ENCODE data around the gene ACTL7B.
"Not testable (repeated sequence)": the region's sequence is repeated elsewhere in the genome, so short reads cannot be mapped to it uniquely, and the experiment has no call there.

The ACTL7B gene

GRCh38 chr9:108874058-108874788 is 18.4 kb upstream of the ACTL7B start:
- DNase-seq (ENCODE audit: low read depth in 2 of 2, low spot score in 1 of 2) = no peak

GRCh38 chr9:108869092-108869725 is 13.4 kb upstream of the ACTL7B start:
- DNase-seq (ENCODE audit: low read depth in 2 of 2, low spot score in 1 of 2) = no peak

- no peak for DNase-seq (ENCODE audit: low read depth in 2 of 2, low spot score in 1 of 2)
These were observed 12.0 kb upstream of the ACTL7B start for GRCh38 chr9:108867829-108868228.

- DNase-seq (ENCODE audit: low read depth in 2 of 2, low spot score in 1 of 2) = no peak
These were observed 11.3 kb upstream of the ACTL7B start for GRCh38 chr9:108867116-108867515.

GRCh38 chr9:108866001-108866420 is 10.2 kb upstream of the ACTL7B start:
- DNase-seq (ENCODE audit: low read depth in 2 of 2, low spot score in 1 of 2) = no peak

- no peak for DNase-seq (ENCODE audit: low read depth in 2 of 2, low spot score in 1 of 2)
These were observed 9.3 kb upstream of the ACTL7B start for GRCh38 chr9:108865037-108865436.

- no peak for DNase-seq (ENCODE audit: low read depth in 2 of 2, low spot score in 1 of 2)
These were observed 8.7 kb upstream of the ACTL7B start for GRCh38 chr9:108864446-108864845.

- DNase-seq (ENCODE audit: low read depth in 2 of 2, low spot score in 1 of 2) = no peak
These were observed 8.1 kb upstream of the ACTL7B start for GRCh38 chr9:108863891-108864290.

GRCh38 chr9:108861997-108862396 is 6.2 kb upstream of the ACTL7B start, which contains the start of gene ACTL7A:
TSS of gene ACTL7A (plus strand) at chr9:108862266. CDS start at chr9:108862323, 57 bp downstream.
- no peak for DNase-seq (ENCODE audit: low read depth in 2 of 2, low spot score in 1 of 2)

- DNase-seq (ENCODE audit: low read depth in 2 of 2, low spot score in 1 of 2) = no peak
These were observed 5.7 kb upstream of the ACTL7B start for GRCh38 chr9:108861464-108861863.

GRCh38 chr9:108860764-108861163 is 5.0 kb upstream of the ACTL7B start:
- no peak for DNase-seq (ENCODE audit: low read depth in 2 of 2, low spot score in 1 of 2)

- no peak for DNase-seq (ENCODE audit: low read depth in 2 of 2, low spot score in 1 of 2)
These were observed 4.6 kb upstream of the ACTL7B start for GRCh38 chr9:108860354-108860753.

GRCh38 chr9:108859459-108860114 is 3.8 kb upstream of the ACTL7B start:
- no peak for DNase-seq (ENCODE audit: low read depth in 2 of 2, low spot score in 1 of 2)

GRCh38 chr9:108857572-108857971 is 1.8 kb upstream of the ACTL7B start:
- no peak for DNase-seq (ENCODE audit: low read depth in 2 of 2, low spot score in 1 of 2)

GRCh38 chr9:108855529-108855886 is 278 bp downstream of the ACTL7B start:
- no peak for DNase-seq (ENCODE audit: low read depth in 2 of 2, low spot score in 1 of 2)

GRCh38 chr9:108854641-108855528 is 901 bp downstream of the ACTL7B start:
- DNase-seq (ENCODE audit: low read depth in 2 of 2, low spot score in 1 of 2) = no peak

- DNase-seq (ENCODE audit: low read depth in 2 of 2, low spot score in 1 of 2) = no peak
These were observed 1.7 kb downstream of the ACTL7B start for GRCh38 chr9:108854094-108854493.

- no peak for DNase-seq (ENCODE audit: low read depth in 2 of 2, low spot score in 1 of 2)
These were observed 3.7 kb downstream of the ACTL7B start for GRCh38 chr9:108852079-108852478.

GRCh38 chr9:108851138-108851537 is 4.6 kb downstream of the ACTL7B start:
- DNase-seq (ENCODE audit: low read depth in 2 of 2, low spot score in 1 of 2) = no peak

GRCh38 chr9:108850293-108850897 is 5.4 kb downstream of the ACTL7B start:
- DNase-seq (ENCODE audit: low read depth in 2 of 2, low spot score in 1 of 2) = no peak

- DNase-seq (ENCODE audit: low read depth in 2 of 2, low spot score in 1 of 2) = not testable (repeated sequence)
These were observed 7.5 kb downstream of the ACTL7B start for GRCh38 chr9:108848296-108848695.

Data from stimulated activated CD8-positive, alpha-beta memory T cell treated with anti-CD3 and anti-CD28 coated beads, Interleukin-4, amount 100 ng/mL, for 4 hours (primary cell).